Endothelial cell of umbilical vein (primary cell): ENCODE results near the gene TRAPPC3.

ENCODE experiments used
- EZH2 ChIP-seq: IDR thresholded peaks from 2 replicates; pipeline ENCODE4 v1.6.1; 2012; ENCODE audit warnings: borderline replicate concordance, low read depth, mild to moderate bottlenecking, moderate library complexity, low read length, inconsistent platforms; ENCODE audit not compliant: severe bottlenecking
- POLR2A ChIP-seq: IDR thresholded peaks from 2 replicates; pipeline ENCODE4 v1.6.1; 2012; ENCODE audit warnings: low read depth, mild to moderate bottlenecking, control low read depth, low read length
- TF ChIP-seq, protein P1 (sequence below), 2 donors: IDR thresholded peaks; 1 replicate in 1 of 2; 2 replicates in 1 of 2; pipeline ENCODE4 v1.5.1; 2011; ENCODE audit warnings: low read length in 2 of 2, mild to moderate bottlenecking in 2 of 2, moderate library complexity in 2 of 2, control low read depth in 1 of 2, inconsistent platforms in 1 of 2, low read depth in 1 of 2; ENCODE audit not compliant: insufficient read depth in 1 of 2; ENCODE audit errors: extremely low read depth in 1 of 2

- TF ChIP-seq, protein P1, sequence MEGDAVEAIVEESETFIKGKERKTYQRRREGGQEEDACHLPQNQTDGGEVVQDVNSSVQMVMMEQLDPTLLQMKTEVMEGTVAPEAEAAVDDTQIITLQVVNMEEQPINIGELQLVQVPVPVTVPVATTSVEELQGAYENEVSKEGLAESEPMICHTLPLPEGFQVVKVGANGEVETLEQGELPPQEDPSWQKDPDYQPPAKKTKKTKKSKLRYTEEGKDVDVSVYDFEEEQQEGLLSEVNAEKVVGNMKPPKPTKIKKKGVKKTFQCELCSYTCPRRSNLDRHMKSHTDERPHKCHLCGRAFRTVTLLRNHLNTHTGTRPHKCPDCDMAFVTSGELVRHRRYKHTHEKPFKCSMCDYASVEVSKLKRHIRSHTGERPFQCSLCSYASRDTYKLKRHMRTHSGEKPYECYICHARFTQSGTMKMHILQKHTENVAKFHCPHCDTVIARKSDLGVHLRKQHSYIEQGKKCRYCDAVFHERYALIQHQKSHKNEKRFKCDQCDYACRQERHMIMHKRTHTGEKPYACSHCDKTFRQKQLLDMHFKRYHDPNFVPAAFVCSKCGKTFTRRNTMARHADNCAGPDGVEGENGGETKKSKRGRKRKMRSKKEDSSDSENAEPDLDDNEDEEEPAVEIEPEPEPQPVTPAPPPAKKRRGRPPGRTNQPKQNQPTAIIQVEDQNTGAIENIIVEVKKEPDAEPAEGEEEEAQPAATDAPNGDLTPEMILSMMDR (IDR thresholded peaks at IDR 0.05; ENCODE audit: extremely low read depth in 1 of 2, insufficient read depth in 1 of 2, low read depth in 1 of 2, low read length in 2 of 2): no peak
- TF ChIP-seq EZH2: no peak
- no peak for TF ChIP-seq POLR2A
Observed at GRCh38 chr1:36088265-36088576, 61.1 kb downstream of the TRAPPC3 start.
